H1 (cell line): ENCODE data around the gene AP3D1. TPM values are rescaled to one million over a fixed set of nuclear protein-coding genes. Genes with fewer than 3 reads are reported as not detected.
A peak's percentile ranks its signal among the peaks of the same experiment; 100 is the strongest.

Source experiments
- CTCF ChIA-PET: fragments of 300-600 bp; sonication (Branson Sonifier 250); formaldehyde crosslinking; loops from one replicate; lab custom pipeline; 2021; ENCODE audit not compliant: partially characterized antibody; lab: Charles Lee
- POLR2A ChIA-PET: fragments of 300-600 bp; sonication (Branson Sonifier 250); formaldehyde crosslinking; loops from one replicate; lab custom pipeline; 2021; ENCODE audit warnings: inconsistent platforms; ENCODE audit not compliant: partially characterized antibody; lab: Charles Lee
- DNase-seq, 2 experiments: peaks; one replicate each; pipeline versions ENCODE4 v3.0.0 to v3.0.0-alpha.2; 2010 to 2022; ENCODE audit warnings: low spot score in 2 of 2, low read depth in 1 of 2, mixed read lengths in 1 of 2
- FAIRE-seq: peaks from 2 replicates; lab custom pipeline; 2011; peaks lifted over from hg19 to GRCh38; lab: Jason Lieb, UNC
- H2AFZ ChIP-seq: 2 replicates; pipeline ENCODE4 v1.8.1; 2012; ENCODE audit warnings: low read length, inconsistent platforms
- H2AK5ac ChIP-seq: 2 replicates; pipeline ENCODE4 v1.6.1; 2013; ENCODE audit warnings: low read depth, low read length
- H2BK120ac ChIP-seq: replicated peaks from 2 replicates; pipeline ENCODE3; 2013; ENCODE audit warnings: low read depth, low read length, inconsistent platforms
- H2BK12ac ChIP-seq: 2 replicates; pipeline ENCODE4 v1.6.1; 2013; ENCODE audit warnings: low read depth, low read length
- H2BK15ac ChIP-seq: 2 replicates; pipeline ENCODE4 v1.6.1; 2013; ENCODE audit warnings: low read length
- H2BK20ac ChIP-seq: 2 replicates; pipeline ENCODE4 v1.6.1; 2013; ENCODE audit warnings: low read length
- H2BK5ac ChIP-seq: 2 replicates; pipeline ENCODE4 v1.6.1; 2013; ENCODE audit warnings: low read depth, low read length
- H3K14ac ChIP-seq: 2 replicates; pipeline ENCODE4 v1.6.1; 2013; ENCODE audit warnings: inconsistent platforms; ENCODE audit not compliant: insufficient read length
- H3K18ac ChIP-seq: 2 replicates; pipeline ENCODE4 v1.6.1; 2013; ENCODE audit warnings: low read length; ENCODE audit errors: extremely low read depth
- H3K23ac ChIP-seq: 2 replicates; pipeline ENCODE4 v1.6.1; 2013; ENCODE audit warnings: inconsistent platforms; ENCODE audit not compliant: insufficient read length
- H3K23me2 ChIP-seq: 2 replicates; pipeline ENCODE4 v1.6.1; 2013; ENCODE audit warnings: low read depth, low read length
- H3K27ac ChIP-seq: 2 replicates; pipeline ENCODE4 v1.6.1; 2011; ENCODE audit warnings: low read depth, low read length, inconsistent platforms
- H3K27me3 ChIP-seq, 4 experiments: replicated peaks in 1 of 4; 1 replicate in 1 of 4; 2 replicates in 3 of 4; pipeline versions ENCODE4 v1.6.1 to v1.8.1; 2011 to 2013; ENCODE audit warnings: low read length in 3 of 4, mild to moderate bottlenecking in 3 of 4, inconsistent platforms in 2 of 4, mixed read lengths in 2 of 4, moderate library complexity in 1 of 4; ENCODE audit not compliant: control insufficient read depth in 3 of 4, insufficient read depth in 3 of 4; ENCODE audit errors: extremely low read depth in 1 of 4
- H3K36me3 ChIP-seq, 4 experiments: 2 replicates each; pipeline versions ENCODE4 v1.6.1 to v1.8.1; 2011 to 2013; ENCODE audit warnings: mild to moderate bottlenecking in 4 of 4, low read length in 3 of 4, moderate library complexity in 2 of 4, control low read depth in 1 of 4, inconsistent platforms in 1 of 4; ENCODE audit not compliant: insufficient read depth in 4 of 4, control insufficient read depth in 2 of 4
- H3K4ac ChIP-seq: replicated peaks from 2 replicates; pipeline ENCODE3; 2013; ENCODE audit warnings: low read length, low read depth, mixed read lengths, inconsistent platforms; ENCODE audit not compliant: insufficient read length
- H3K4me1 ChIP-seq, 4 experiments: replicated peaks in 1 of 4; 1 replicate in 1 of 4; 2 replicates in 3 of 4; pipeline versions ENCODE4 v1.6.1 to v1.8.1; 2011 to 2013; ENCODE audit warnings: low read length in 3 of 4, inconsistent platforms in 2 of 4, mixed read lengths in 1 of 4; ENCODE audit not compliant: insufficient read depth in 4 of 4, control insufficient read depth in 3 of 4
- H3K4me2 ChIP-seq, 2 experiments: 2 replicates each; pipeline versions ENCODE4 v1.6.1 to v1.8.1; 2011 to 2013; ENCODE audit warnings: low read depth in 2 of 2, low read length in 2 of 2, control low read depth in 1 of 2, inconsistent platforms in 1 of 2, mild to moderate bottlenecking in 1 of 2; ENCODE audit not compliant: insufficient read depth in 1 of 2
- H3K4me3 ChIP-seq, 4 experiments: fragments of 200-600, 300-600 bp in 1 of 4; sonication (generic), shearing (Covaris generic), sonication (Bioruptor Twin) in 1 of 4; 2 replicates each; pipeline versions ENCODE4 v1.5.1 to v1.8.1; 2011 to 2016; ENCODE audit warnings: low read length in 4 of 4, low read depth in 3 of 4, control low read depth in 2 of 4, inconsistent platforms in 2 of 4, mild to moderate bottlenecking in 2 of 4, mixed read lengths in 1 of 4, moderate library complexity in 1 of 4; ENCODE audit not compliant: insufficient read depth in 2 of 4; ENCODE audit errors: extremely low read depth in 1 of 4
- H3K56ac ChIP-seq: replicated peaks from 2 replicates; pipeline ENCODE3; 2013; ENCODE audit warnings: low read depth, mild to moderate bottlenecking, mixed read lengths, low read length, inconsistent platforms; ENCODE audit not compliant: insufficient read length
- H3K79me1 ChIP-seq: 2 replicates; pipeline ENCODE4 v1.6.1; 2013; ENCODE audit warnings: low read depth, low read length, control low read depth
- H3K79me2 ChIP-seq, 2 experiments: 2 replicates each; pipeline versions ENCODE4 v1.6.1 to v1.8.1; 2012 to 2013; ENCODE audit warnings: low read length in 2 of 2, mild to moderate bottlenecking in 2 of 2, inconsistent platforms in 1 of 2; ENCODE audit not compliant: insufficient read depth in 2 of 2, control insufficient read depth in 1 of 2
- H3K9ac ChIP-seq, 4 experiments: replicated peaks in 1 of 4; 1 replicate in 1 of 4; 2 replicates in 3 of 4; pipeline versions ENCODE4 v1.6.1 to v1.8.1; 2011 to 2013; ENCODE audit warnings: low read depth in 3 of 4, low read length in 3 of 4, control low read depth in 2 of 4, mild to moderate bottlenecking in 2 of 4, moderate library complexity in 2 of 4, inconsistent platforms in 1 of 4; ENCODE audit errors: extremely low read depth in 1 of 4
- H3K9me3 ChIP-seq, 2 experiments: 2 replicates each; pipeline versions ENCODE4 v1.6.1 to v1.8.1; 2012 to 2013; ENCODE audit warnings: mild to moderate bottlenecking in 2 of 2, moderate library complexity in 2 of 2, control low read depth in 1 of 2, inconsistent platforms in 1 of 2, low read depth in 1 of 2, low read length in 1 of 2, mixed read lengths in 1 of 2; ENCODE audit not compliant: insufficient read depth in 2 of 2
- H4K20me1 ChIP-seq, 2 experiments: replicated peaks in 1 of 2; 2 replicates each; pipeline versions ENCODE3 to v1.8.1; 2011 to 2013; ENCODE audit warnings: inconsistent platforms in 2 of 2, low read length in 2 of 2, mild to moderate bottlenecking in 1 of 2; ENCODE audit not compliant: insufficient read depth in 2 of 2, control insufficient read depth in 1 of 2
- H4K5ac ChIP-seq: 2 replicates; pipeline ENCODE4 v1.6.1; 2013; ENCODE audit warnings: low read length, low read depth, mixed read lengths, inconsistent platforms; ENCODE audit not compliant: insufficient read length
- H4K8ac ChIP-seq: 2 replicates; pipeline ENCODE4 v1.8.0; 2013; ENCODE audit warnings: mild to moderate bottlenecking, moderate library complexity, low read length, inconsistent platforms; ENCODE audit not compliant: insufficient read depth; ENCODE audit errors: extremely low read depth
- H4K91ac ChIP-seq: replicated peaks from 2 replicates; pipeline ENCODE3; 2013; ENCODE audit warnings: low read length, mixed read lengths, inconsistent platforms; ENCODE audit not compliant: insufficient read length
- ATF3 ChIP-seq: IDR thresholded peaks from 2 replicates; pipeline ENCODE4 v1.6.1; 2011; ENCODE audit warnings: low read depth, mild to moderate bottlenecking, low read length; ENCODE audit not compliant: insufficient read depth
- CBX8 ChIP-seq: fragments of 300-800, 300-1000 bp; sonication (generic); IDR thresholded peaks from 2 replicates; pipeline ENCODE4 v1.7.1; 2016; ENCODE audit warnings: low read depth, low read length, borderline replicate concordance
- CREB1 ChIP-seq: IDR thresholded peaks from 2 replicates; pipeline ENCODE4 v1.6.1; 2012; ENCODE audit warnings: inconsistent platforms
- EGR1 ChIP-seq: IDR thresholded peaks from 2 replicates; pipeline ENCODE4 v1.6.1; 2011; ENCODE audit warnings: low read depth, low read length, borderline replicate concordance
- EZH2 ChIP-seq: fragments of 200-600 bp; sonication (generic); IDR thresholded peaks from 2 replicates; pipeline ENCODE4 v1.7.1; 2012; ENCODE audit warnings: low read depth, mild to moderate bottlenecking, moderate library complexity, low read length, inconsistent platforms; ENCODE audit not compliant: severe bottlenecking
- FOSL1 ChIP-seq: IDR thresholded peaks from 2 replicates; pipeline ENCODE4 v1.6.1; 2011; ENCODE audit warnings: mild to moderate bottlenecking, low read depth, low read length, moderate library complexity; ENCODE audit not compliant: insufficient read depth
- KDM5A ChIP-seq: fragments of 200-600 bp; IDR thresholded peaks from 2 replicates; pipeline ENCODE4 v1.7.1; 2012; ENCODE audit warnings: mild to moderate bottlenecking, low read length, inconsistent platforms, mixed read lengths
- NANOG ChIP-seq: IDR thresholded peaks from 2 replicates; pipeline ENCODE4 v1.6.1; 2011; ENCODE audit warnings: low read length, low read depth, mild to moderate bottlenecking, inconsistent platforms; ENCODE audit not compliant: insufficient read depth, poor library complexity, severe bottlenecking
- RXRA ChIP-seq: IDR thresholded peaks from 2 replicates; pipeline ENCODE4 v1.6.1; 2011; ENCODE audit warnings: low read depth, mild to moderate bottlenecking, low read length, moderate library complexity; ENCODE audit not compliant: insufficient read depth
- SIRT6 ChIP-seq: IDR thresholded peaks from one replicate; pipeline ENCODE4 v1.7.1; 2012; ENCODE audit warnings: low read length, inconsistent platforms
- SIX5 ChIP-seq: IDR thresholded peaks from 2 replicates; pipeline ENCODE4 v1.6.1; 2011; ENCODE audit warnings: mild to moderate bottlenecking, low read depth, low read length
- TCF12 ChIP-seq: IDR thresholded peaks from 2 replicates; pipeline ENCODE4 v1.6.1; 2011; ENCODE audit warnings: low read depth, mild to moderate bottlenecking, low read length
- TEAD4 ChIP-seq: IDR thresholded peaks from 2 replicates; pipeline ENCODE4 v1.6.1; 2012; ENCODE audit warnings: low read depth, low read length, inconsistent platforms, mixed read lengths
- YY1 ChIP-seq: IDR thresholded peaks from 2 replicates; pipeline ENCODE4 v1.6.1; 2011; ENCODE audit warnings: low read depth, mild to moderate bottlenecking, low read length
- WGBS, 2 experiments: shearing (Covaris generic) in 1 of 2; methylation state at CpG; one replicate each; pipeline versions ENCODE4 v1.1.6 to v1.1.7; 2013 to 2015; ENCODE audit warnings: low lambda C conversion rate in 2 of 2, mixed read lengths in 2 of 2, inconsistent platforms in 1 of 2, low coverage in 1 of 2, missing lambda C conversion rate in 1 of 2; ENCODE audit not compliant: insufficient replicate concordance in 2 of 2, insufficient coverage in 1 of 2, insufficient read length in 1 of 2; ENCODE audit errors: extremely low coverage in 1 of 2, missing lambda C conversion rate in 1 of 2; 5-methylcytosine and 5-hydroxymethylcytosine counted together
- polyA plus RNA-seq, 7 experiments: library from polyadenylated mRNA; depleted of rRNA in 3 of 7; stranded (reverse) in 5 of 7; unstranded in 2 of 7; fragments of >200 nt in 5 of 7; fragments of 200-250 nt in 2 of 7; gene quantifications; 1 replicate in 5 of 7; 2 replicates in 1 of 7; 4 replicates in 1 of 7; pipeline versions ENCODE4 v1.2.1 to v1.2.3, GENCODE V29; 2011 to 2013; ENCODE audit warnings: missing spikeins in 2 of 7, mixed read lengths in 2 of 7
- total RNA-seq: library from RNA; stranded (reverse); fragmentation: NEBNext Ultra II Directional; extraction: Animal tissue kit (Norgen Biotek cat#: 25700); gene quantifications from 2 replicates; pipeline ENCODE4 v1.2.1, GENCODE V29; 2021

AP3D1 gene
- total and polyA plus RNA-seq, 2 of the 8 experiments (the other 6 are each of a cell fraction or from before 2014, with no cell fraction given): 161 to 174 TPM

- TF ChIP-seq EGR1: no peak
- TF ChIP-seq SIX5: no peak
- no peak for TF ChIP-seq YY1
- TF ChIP-seq FOSL1: no peak
- TF ChIP-seq CBX8: no peak
- no peak for TF ChIP-seq ATF3
- TF ChIP-seq CREB1: no peak
- TF ChIP-seq TEAD4: no peak
- TF ChIP-seq KDM5A: no peak
- no peak for TF ChIP-seq TCF12
- no peak for TF ChIP-seq NANOG
- no peak for TF ChIP-seq EZH2
- TF ChIP-seq SIRT6: no peak
- TF ChIP-seq RXRA: no peak
- TF ChIP-seq, all 59 proteins: peak for 0
- POLR2A ChIA-PET: interaction anchor here (1.0 to 1.9 kb wide), 4 partner anchors 8 to 158 kb away, joined by 3 to 4 read pairs (median 4); no protein-coding TSS in a partner anchor
- Histone ChIP-seq H3K4me2 (no peak overlapping the region), H2AFZ (no peak overlapping the region), H4K5ac (no peak overlapping the region), H3K56ac (no peak overlapping the region), H3K79me2 (no peaks in the 10 kb centered on the region), H3K4ac (no peak overlapping the region), H3K79me1 (no peaks in the 10 kb centered on the region; the same call in none of the 2 replicates), H3K23ac (no peak overlapping the region), H2BK15ac (no peak overlapping the region), H3K36me3 (peaks cover 56 to 96% (median 91%) of the 10 kb centered on the region in 4 experiments), H3K4me3 (no peak overlapping the region), H2BK120ac (no peak overlapping the region), H3K18ac (no peak overlapping the region), H3K23me2 (no peaks in the 10 kb centered on the region), H2BK5ac (no peak overlapping the region), H3K27ac (no peak overlapping the region), H3K9me3 (no peaks in the 10 kb centered on the region; a peak in 1 of 4 replicates), H4K20me1 (peaks cover 4 to 21% of the 10 kb centered on the region in 2 experiments), H3K14ac (no peak overlapping the region), H4K8ac (peak overlapping the region; percentile 79; the same call in 1 of the 2 replicates), H3K4me1 (no peaks in the 10 kb centered on the region), H3K27me3 (no peaks in the 10 kb centered on the region), H3K9ac (no peak overlapping the region), H2BK12ac (no peak overlapping the region), H2AK5ac (no peak overlapping the region), H4K91ac (no peak overlapping the region), H2BK20ac (no peak overlapping the region)
- DNase-seq (no peak), FAIRE-seq (no peak)
- CTCF ChIA-PET: interaction anchor here (0.6 to 2.4 kb wide), 4 partner anchors 12 to 166 kb away, joined by 3 to 8 read pairs (median 4); no protein-coding TSS in a partner anchor
- 91% methylated on average over 20 of the region's 20 CpGs; no CpG with 5 or more reads in 1 of the 2 experiments for WGBS, 2 experiments
Observed at GRCh38 chr19:2111886-2112285, 39.5 kb downstream of the AP3D1 start.
